Astrocyte of the cerebellum (primary cell): ENCODE results near the gene BST1.

Experiments used
- DNase-seq: peaks from one replicate; pipeline ENCODE4 v3.0.0-alpha.2; 2011; ENCODE audit warnings: low read depth
- H3K4me3 ChIP-seq: 2 replicates; pipeline ENCODE4 v1.5.1; 2011; ENCODE audit warnings: mild to moderate bottlenecking, low read depth, low read length, moderate library complexity
- in situ Hi-C: cut with HindIII; loops from 2 replicates; pipeline ENCODE4 v1.10.0; 2017; ENCODE audit warnings: low sequenced_read_pairs
- TF ChIP-seq, protein P1 (sequence below): IDR thresholded peaks from 2 replicates; pipeline ENCODE4 v1.5.1; 2012; ENCODE audit warnings: low read length, low read depth, moderate library complexity, mild to moderate bottlenecking; ENCODE audit errors: missing control alignments

The BST1 gene

DNA sequence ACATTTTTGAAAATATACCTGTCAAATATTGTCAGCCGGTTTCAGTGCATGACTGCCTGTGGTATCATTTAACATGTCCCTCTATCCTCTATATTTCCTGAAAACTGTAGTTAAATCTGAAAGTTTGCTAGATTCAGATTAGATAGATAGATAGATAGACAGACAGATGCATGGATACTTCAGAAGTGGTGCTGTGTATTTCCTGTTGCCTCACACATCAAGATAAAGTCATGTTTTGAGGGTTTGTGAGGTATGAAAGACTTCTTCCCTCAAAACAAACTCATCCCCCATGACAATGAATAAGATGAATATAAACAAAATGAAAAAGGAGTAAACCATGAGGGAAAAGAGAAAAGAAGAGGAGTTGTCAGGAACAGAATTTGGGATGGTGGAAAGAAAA, 6.0 kb upstream of the BST1 start:
- TF ChIP-seq, protein P1, sequence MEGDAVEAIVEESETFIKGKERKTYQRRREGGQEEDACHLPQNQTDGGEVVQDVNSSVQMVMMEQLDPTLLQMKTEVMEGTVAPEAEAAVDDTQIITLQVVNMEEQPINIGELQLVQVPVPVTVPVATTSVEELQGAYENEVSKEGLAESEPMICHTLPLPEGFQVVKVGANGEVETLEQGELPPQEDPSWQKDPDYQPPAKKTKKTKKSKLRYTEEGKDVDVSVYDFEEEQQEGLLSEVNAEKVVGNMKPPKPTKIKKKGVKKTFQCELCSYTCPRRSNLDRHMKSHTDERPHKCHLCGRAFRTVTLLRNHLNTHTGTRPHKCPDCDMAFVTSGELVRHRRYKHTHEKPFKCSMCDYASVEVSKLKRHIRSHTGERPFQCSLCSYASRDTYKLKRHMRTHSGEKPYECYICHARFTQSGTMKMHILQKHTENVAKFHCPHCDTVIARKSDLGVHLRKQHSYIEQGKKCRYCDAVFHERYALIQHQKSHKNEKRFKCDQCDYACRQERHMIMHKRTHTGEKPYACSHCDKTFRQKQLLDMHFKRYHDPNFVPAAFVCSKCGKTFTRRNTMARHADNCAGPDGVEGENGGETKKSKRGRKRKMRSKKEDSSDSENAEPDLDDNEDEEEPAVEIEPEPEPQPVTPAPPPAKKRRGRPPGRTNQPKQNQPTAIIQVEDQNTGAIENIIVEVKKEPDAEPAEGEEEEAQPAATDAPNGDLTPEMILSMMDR = no peak
- no peak for DNase-seq
- H3K4me3 ChIP-seq = no peak overlapping the region
- in situ Hi-C loops = no loop called here

DNA sequence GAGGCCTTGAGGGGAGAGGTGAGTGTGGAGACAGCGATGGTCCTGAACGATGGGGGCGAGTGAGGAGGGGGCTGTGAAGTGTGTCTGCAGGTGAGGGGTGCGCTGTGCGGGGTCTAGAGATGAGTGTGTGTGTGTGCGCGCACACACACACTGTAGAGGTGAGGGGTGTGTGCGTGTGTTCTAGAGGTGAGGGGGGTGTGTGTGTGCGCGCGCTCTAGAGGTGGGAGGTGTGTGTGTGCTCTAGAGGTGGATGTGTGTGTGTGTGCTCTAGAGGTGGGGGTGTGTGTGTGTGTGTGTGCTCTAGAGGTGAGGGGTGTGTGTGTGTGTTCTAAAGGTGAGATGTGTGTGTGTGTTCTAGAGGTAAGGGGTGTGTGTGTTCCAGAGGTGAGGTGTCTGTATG, 574 bp downstream of the BST1 start:
- H3K4me3 ChIP-seq = peak overlapping the region; percentile 48
- TF ChIP-seq, protein P1 = no peak
- in situ Hi-C loops = no loop called here
- DNase-seq = no peak

DNA sequence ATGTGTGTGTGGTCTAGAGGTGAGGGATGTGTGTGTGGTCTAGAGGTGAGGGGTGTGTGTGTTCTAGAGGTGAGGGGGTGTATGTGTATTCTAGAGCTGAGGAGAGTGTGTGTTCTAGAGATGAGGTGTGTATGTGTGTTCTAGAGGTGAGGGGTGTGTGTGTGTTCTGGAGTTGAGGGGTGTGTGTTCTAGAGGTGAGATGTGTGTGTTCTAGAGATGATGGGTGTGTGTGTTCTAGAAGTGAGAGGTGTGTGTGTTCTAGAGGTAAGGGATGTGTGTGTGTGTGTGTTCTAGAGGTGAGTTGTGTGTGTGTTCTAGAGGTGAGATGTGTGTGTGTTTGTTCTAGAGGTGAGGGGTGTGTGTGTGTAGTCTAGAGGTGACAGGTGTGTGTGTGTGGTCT, 1.3 kb downstream of the BST1 start:
- TF ChIP-seq, protein P1 = no peak
- in situ Hi-C loops = no loop called here
- H3K4me3 ChIP-seq = no peak overlapping the region
- no peak for DNase-seq

DNA sequence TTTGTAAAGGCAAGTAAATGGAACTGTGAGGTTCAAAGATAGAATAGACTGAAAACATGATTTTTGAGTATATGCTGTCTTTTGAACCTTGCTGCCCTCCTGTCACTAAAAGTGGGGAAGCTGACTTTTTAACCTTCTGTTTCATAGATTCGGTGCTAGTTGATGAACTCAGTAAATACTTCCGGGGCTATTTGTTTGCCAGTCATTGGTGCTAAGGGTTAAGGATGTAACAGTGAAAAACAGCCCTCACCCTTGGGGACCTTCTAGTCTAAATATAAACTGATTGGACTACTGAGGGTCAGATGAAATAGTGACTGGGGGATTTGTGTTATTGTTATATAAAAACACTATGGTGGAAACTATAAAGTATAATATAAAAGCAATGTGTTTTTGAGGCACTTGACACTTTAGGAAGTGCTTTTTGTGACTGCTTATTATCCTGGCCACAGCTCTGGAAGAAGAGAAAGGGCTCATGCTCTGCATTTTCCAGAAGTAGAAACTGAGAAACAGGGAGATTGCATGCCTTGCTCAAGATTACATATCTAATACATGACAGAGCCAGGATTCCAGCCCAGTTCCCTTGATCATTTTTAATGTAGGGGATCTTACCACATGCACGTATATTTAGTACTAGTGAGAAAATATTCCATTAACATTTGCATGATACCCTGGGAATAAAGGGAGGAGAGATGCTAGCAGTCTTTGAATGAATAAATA, 3.9 kb downstream of the BST1 start:
- in situ Hi-C loops = no loop called here
- H3K4me3 ChIP-seq = no peak overlapping the region
- TF ChIP-seq, protein P1 = no peak
- DNase-seq = no peak

DNA sequence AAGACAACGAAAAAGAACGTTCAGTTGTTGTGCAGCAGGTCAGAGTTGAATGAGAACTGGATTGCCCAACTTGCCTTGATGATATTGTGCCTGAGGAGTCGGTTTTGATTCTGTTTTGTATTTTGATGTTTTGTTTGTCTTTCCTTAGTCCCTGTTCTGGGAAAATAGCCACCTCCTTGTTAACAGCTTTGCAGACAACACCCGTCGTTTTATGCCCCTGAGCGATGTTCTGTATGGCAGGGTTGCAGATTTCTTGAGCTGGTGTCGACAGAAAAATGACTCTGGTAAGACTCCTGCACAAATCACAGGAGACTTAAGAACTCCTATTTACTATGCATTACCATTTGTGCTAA, 4.5 kb downstream of the BST1 start:
- H3K4me3 ChIP-seq = no peak overlapping the region
- TF ChIP-seq, protein P1 = no peak
- DNase-seq = no peak
- in situ Hi-C loops = no loop called here

DNA sequence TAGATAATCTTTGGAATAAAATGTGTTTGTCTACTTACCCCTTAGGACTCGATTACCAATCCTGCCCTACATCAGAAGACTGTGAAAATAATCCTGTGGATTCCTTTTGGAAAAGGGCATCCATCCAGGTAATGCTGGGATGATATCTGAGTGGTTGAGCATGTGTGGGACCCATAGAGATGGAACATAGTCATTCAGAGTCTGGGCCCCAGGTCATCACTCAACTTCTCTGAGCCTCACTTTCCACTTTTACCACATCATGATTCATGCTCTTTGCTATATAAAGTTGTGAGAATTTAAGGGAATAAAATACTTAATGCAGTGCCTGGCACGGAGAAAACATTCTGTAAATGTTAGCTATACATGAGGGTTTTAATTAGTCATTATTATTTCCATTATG, 8.9 kb downstream of the BST1 start:
- DNase-seq = no peak
- in situ Hi-C loops = no loop called here
- H3K4me3 ChIP-seq = no peak overlapping the region
- TF ChIP-seq, protein P1 = no peak

DNA sequence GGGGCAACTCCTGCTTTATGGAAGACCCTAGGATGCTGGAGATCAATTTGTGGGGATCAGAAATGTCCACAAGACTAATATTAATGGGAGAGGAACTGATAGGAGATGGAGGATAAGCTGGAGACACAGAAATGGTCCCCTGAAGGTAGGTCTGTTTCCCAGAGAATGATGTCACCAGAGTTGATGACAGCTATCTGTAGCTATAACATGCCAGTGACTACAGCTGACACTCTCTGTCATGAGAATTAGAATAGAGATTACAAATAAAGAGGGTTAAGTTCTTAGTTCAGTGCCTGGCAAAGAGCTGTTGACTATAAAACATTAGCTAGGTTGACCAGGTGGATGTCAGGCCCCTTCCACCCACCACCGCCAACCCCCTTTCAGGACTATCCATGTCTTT, 9.3 kb downstream of the BST1 start:
- no peak overlapping the region for H3K4me3 ChIP-seq
- TF ChIP-seq, protein P1 = no peak
- DNase-seq = no peak
- in situ Hi-C loops = no loop called here
